Esophagus squamous epithelium (tissue), 5 donors: ENCODE data around the gene PSMD7. TPM values are rescaled to one million over a fixed set of nuclear protein-coding genes. Genes with fewer than 3 reads are reported as not detected.

Experiments used
- DNase-seq: peaks from one replicate; lab custom pipeline; 2025; lab: John Stamatoyannopoulos, UW
- H3K27ac ChIP-seq, 4 donors: fragments of 200-600 bp; sonication (generic); one replicate each; pipeline ENCODE4 v1.5.1; 2016 to 2019; ENCODE audit warnings: mild to moderate bottlenecking in 1 of 4
- H3K27me3 ChIP-seq, 4 donors: fragments of 200-600 bp; sonication (generic); 1 replicate in 3 of 4; 2 replicates in 1 of 4; pipeline versions ENCODE4 v1.5.1 to v1.6.0; 2017 to 2021; ENCODE audit warnings: antibody characterized with exemption in 1 of 4
- H3K36me3 ChIP-seq, 3 donors: fragments of 200-600 bp; sonication (generic); one replicate each; pipeline ENCODE4 v1.5.1; 2016 to 2019
- H3K4me1 ChIP-seq, 3 donors: fragments of 200-600 bp; sonication (generic); one replicate each; pipeline ENCODE4 v1.5.1; 2017 to 2019
- H3K4me3 ChIP-seq, 4 donors: fragments of 200-600 bp; sonication (generic); 1 replicate in 3 of 4; 2 replicates in 1 of 4; pipeline ENCODE4 v1.5.1; 2016 to 2019; ENCODE audit warnings: mild to moderate bottlenecking in 2 of 4, moderate library complexity in 1 of 4
- H3K9me3 ChIP-seq, 3 donors: fragments of 200-600 bp; sonication (generic); one replicate each; pipeline ENCODE4 v1.5.1; 2016 to 2019
- CTCF ChIP-seq, 6 experiments: fragments of 450-650 bp in 4 of 6; fragments of 200-600 bp in 2 of 6; sonication (generic) in 2 of 6; IDR thresholded peaks; one replicate each; pipeline ENCODE4 v1.5.1; 2016 to 2019; ENCODE audit warnings: antibody characterized with exemption in 6 of 6, mild to moderate bottlenecking in 4 of 6, moderate library complexity in 4 of 6
- POLR2A ChIP-seq, 4 donors: fragments of 450-650 bp; IDR thresholded peaks; one replicate each; pipeline ENCODE4 v1.6.1; 2017; ENCODE audit warnings: antibody characterized with exemption in 4 of 4, mild to moderate bottlenecking in 4 of 4, moderate library complexity in 3 of 4
- WGBS, 2 donors: methylation state at CpG; one replicate each; pipeline ENCODE4 v1.1.5; 2018; 5-methylcytosine and 5-hydroxymethylcytosine counted together
- intact Hi-C: fragments of 100-400 bp; cut with DNase I; formaldehyde crosslinking; loops from one replicate; pipeline ENCODE4 v1.15.0; 2022
- total RNA-seq, 4 donors: library from RNA; depleted of rRNA; stranded (reverse); fragments of >200 nt; gene quantifications; one replicate each; pipeline ENCODE4 v1.1.0, GENCODE V29; 2016
- donor health status: DM: yes; HTN: yes; CAD: no.

Gene PSMD7
- total RNA-seq, 4 donors from 2014 or later = 65.5 to 112 (median 84.2) TPM

GRCh38 chr16:74302341-74302740 lies 5.7 kb downstream of the PSMD7 start:
- whole genome bisulfite sequencing, 2 donors = 84 to 94% methylated on average over 4 to 5 of the region's 5 CpGs
- intact Hi-C loops = no loop called here
- no peaks in the 10 kb centered on the region for H3K9me3 ChIP-seq

GRCh38 chr16:74304164-74304834 lies 7.7 kb downstream of the PSMD7 start:
- H3K36me3 ChIP-seq = peaks cover 49 to 92% (median 60%) of the 10 kb centered on the region in 3 donors
- WGBS, 2 donors = 72 to 83% methylated on average over 10 of the region's 10 CpGs
- TF ChIP-seq CTCF (IDR thresholded peaks at IDR 0.05) (peak in 3 of 6 experiments; percentile 8 to 39 (median 28)), POLR2A (IDR thresholded peaks at IDR 0.05) (no peak)
- H3K4me1 ChIP-seq = peaks cover 0 to 8% (median 0%) of the 10 kb centered on the region in 3 donors
- no peak for DNase-seq
- no peak overlapping the region for H3K4me3 ChIP-seq
- no peak overlapping the region for H3K27ac ChIP-seq
- H3K27me3 ChIP-seq = no peaks in the 10 kb centered on the region
- H3K9me3 ChIP-seq = no peaks in the 10 kb centered on the region
- intact Hi-C loops = no loop called here

More at GRCh38 chr16:74302341-74302740, 5.7 kb downstream of the PSMD7 start:
- Histone ChIP-seq H3K36me3 (peaks cover 49 to 90% (median 60%) of the 10 kb centered on the region in 3 donors), H3K4me3 (no peak overlapping the region), H3K27ac (no peak overlapping the region), H3K27me3 (no peaks in the 10 kb centered on the region), H3K4me1 (peaks cover 7 to 27% (median 12%) of the 10 kb centered on the region in 3 donors)
- TF ChIP-seq POLR2A (IDR thresholded peaks at IDR 0.05) (no peak), CTCF (IDR thresholded peaks at IDR 0.05) (no peak)
- DNase-seq = no peak

GRCh38 chr16:74304835-74305176 lies 8.2 kb downstream of the PSMD7 start:
- no peak for TF ChIP-seq POLR2A (IDR thresholded peaks at IDR 0.05)
- TF ChIP-seq CTCF (IDR thresholded peaks at IDR 0.05) = no peak
- Histone ChIP-seq H3K27me3 (no peaks in the 10 kb centered on the region), H3K36me3 (peaks cover 48 to 87% (median 60%) of the 10 kb centered on the region in 3 donors), H3K9me3 (no peaks in the 10 kb centered on the region), H3K4me1 (peaks cover 0 to 3% (median 0%) of the 10 kb centered on the region in 3 donors), H3K27ac (no peak overlapping the region), H3K4me3 (no peak overlapping the region)
- intact Hi-C loops = no loop called here
- WGBS, 2 donors = 80 to 83% methylated on average over 2 of the region's 2 CpGs
- DNase-seq = no peak

- Histone ChIP-seq H3K4me3 (no peak overlapping the region), H3K9me3 (no peaks in the 10 kb centered on the region), H3K4me1 (no peaks in the 10 kb centered on the region), H3K27me3 (no peaks in the 10 kb centered on the region), H3K27ac (no peak overlapping the region), H3K36me3 (peaks cover 43 to 83% (median 60%) of the 10 kb centered on the region in 3 donors)
- intact Hi-C loops = no loop called here
- TF ChIP-seq POLR2A (IDR thresholded peaks at IDR 0.05) = no peak
- TF ChIP-seq CTCF (IDR thresholded peaks at IDR 0.05) = no peak
- 74 to 81% methylated on average over 8 to 10 of the region's 11 CpGs for WGBS, 2 donors
- DNase-seq = no peak
These were observed 8.7 kb downstream of the PSMD7 start for GRCh38 chr16:74305281-74305680.

GRCh38 chr16:74305978-74306784 lies 9.6 kb downstream of the PSMD7 start:
- Histone ChIP-seq H3K36me3 (peaks cover 37 to 74% (median 53%) of the 10 kb centered on the region in 3 donors), H3K4me3 (no peak overlapping the region), H3K9me3 (no peaks in the 10 kb centered on the region), H3K27me3 (no peaks in the 10 kb centered on the region), H3K4me1 (no peaks in the 10 kb centered on the region), H3K27ac (no peak overlapping the region)
- 73 to 80% methylated on average over 7 of the region's 8 CpGs for WGBS, 2 donors
- intact Hi-C loops = no loop called here
- TF ChIP-seq POLR2A (IDR thresholded peaks at IDR 0.05) (no peak), CTCF (IDR thresholded peaks at IDR 0.05) (no peak)
- DNase-seq = no peak
